GM12878 (cell line): ENCODE measurements around the gene ATG4B. TPM values are rescaled to one million over a fixed set of nuclear protein-coding genes. Genes with fewer than 3 reads are reported as not detected.

Experiments
- ATAC-seq: fragments of 200-7000 bp; cut with Tn5 transposase; 3 replicates; pipeline ENCODE4 v1.9.1; 2020; ENCODE audit warnings: mild to moderate bottlenecking, moderate library complexity
- BruUV-seq: library from RNA; stranded (reverse); fragments of 400-500 nt; replicated peaks from 2 replicates; lab custom pipeline; 2021; lab: Mats Ljungman, UMichigan
- CTCF ChIA-PET: fragments of 300-600 bp; sonication (Branson Sonifier 250); formaldehyde crosslinking; extraction: SDS; loops from one replicate; lab custom pipeline; 2021; ENCODE audit warnings: inconsistent platforms; lab: Yijun Ruan, JAX
- POLR2A ChIA-PET: fragments of 350-600 bp; formaldehyde crosslinking; extraction: SDS; loops from one replicate; lab custom pipeline; 2021; ENCODE audit warnings: inconsistent platforms; lab: Charles Lee
- RAD21 ChIA-PET: fragments of 300-600 bp; sonication (Branson Sonifier 250); formaldehyde crosslinking; loops from one replicate; lab custom pipeline; 2023; ENCODE audit warnings: antibody characterized with exemption; ENCODE audit not compliant: unreplicated experiment; lab: Charles Lee
- SMC1A ChIA-PET: fragments of 300-600 bp; sonication (Branson Sonifier 250); formaldehyde crosslinking; loops from one replicate; lab custom pipeline; 2023; ENCODE audit not compliant: unreplicated experiment, uncharacterized antibody; lab: Charles Lee
- DNase-seq: peaks from one replicate; pipeline ENCODE4 v3.0.0-alpha.2; 2011; ENCODE audit warnings: low read depth, low spot score
- FAIRE-seq: peaks from 3 replicates; lab custom pipeline; 2011; peaks lifted over from hg19 to GRCh38; lab: Jason Lieb, UNC
- H2AFZ ChIP-seq: 2 replicates; pipeline ENCODE4 v1.6.0; 2011; ENCODE audit warnings: low read depth, low read length, control low read depth; ENCODE audit not compliant: control insufficient read depth
- H3K27ac ChIP-seq: 2 replicates; pipeline ENCODE4 v1.5.1; 2011; ENCODE audit warnings: control low read depth; ENCODE audit not compliant: control insufficient read depth, insufficient read depth
- H3K27me3 ChIP-seq, 2 experiments: replicated peaks in 1 of 2; 2 replicates each; pipeline versions ENCODE4 v1.6.0 to v1.6.1; 2011; ENCODE audit warnings: low read length in 1 of 2; ENCODE audit not compliant: control insufficient read depth in 2 of 2, insufficient read depth in 2 of 2
- H3K36me3 ChIP-seq, 2 experiments: 2 replicates each; pipeline ENCODE4 v1.5.1; 2011; ENCODE audit warnings: low read length in 1 of 2; ENCODE audit not compliant: control insufficient read depth in 2 of 2, insufficient read depth in 2 of 2
- H3K4me1 ChIP-seq: 2 replicates; pipeline ENCODE4 v1.6.1; 2011; ENCODE audit warnings: mild to moderate bottlenecking, low read length, moderate library complexity, mixed read lengths; ENCODE audit not compliant: control insufficient read depth, insufficient read depth
- H3K4me2 ChIP-seq: 2 replicates; pipeline ENCODE4 v1.6.0; 2011; ENCODE audit warnings: control low read depth; ENCODE audit not compliant: control insufficient read depth, insufficient read depth
- H3K4me3 ChIP-seq: fragments of 200-600 bp; sonication (generic); 2 replicates; pipeline ENCODE4 v1.5.1; 2016
- H3K79me2 ChIP-seq: 2 replicates; pipeline ENCODE4 v1.6.0; 2011; ENCODE audit warnings: low read length; ENCODE audit not compliant: control insufficient read depth, insufficient read depth
- H3K9ac ChIP-seq: 2 replicates; pipeline ENCODE4 v1.8.0; 2011; ENCODE audit warnings: low read length, control low read depth, mixed read lengths; ENCODE audit not compliant: control insufficient read depth, insufficient read depth
- H3K9me3 ChIP-seq: replicated peaks from 3 replicates; pipeline ENCODE4 v1.5.1; 2011; ENCODE audit warnings: mild to moderate bottlenecking, low read length; ENCODE audit not compliant: control insufficient read depth, insufficient read depth
- H4K20me1 ChIP-seq: 2 replicates; pipeline ENCODE4 v1.6.0; 2011; ENCODE audit not compliant: control insufficient read depth, insufficient read depth
- CBX5 ChIP-seq: sonication (generic); IDR thresholded peaks from 2 replicates; pipeline ENCODE4 v1.6.1; 2016; ENCODE audit warnings: low read depth, moderate library complexity, mild to moderate bottlenecking, inconsistent platforms
- SPI1 ChIP-seq: IDR thresholded peaks from 2 replicates; pipeline ENCODE4 v1.6.1; 2011; ENCODE audit warnings: low read depth, mild to moderate bottlenecking, low read length, moderate library complexity, borderline replicate concordance; ENCODE audit not compliant: insufficient read depth
- SRF ChIP-seq, 2 experiments: IDR thresholded peaks; 2 replicates each; pipeline ENCODE4 v1.6.1; 2011; ENCODE audit warnings: low read depth in 2 of 2, low read length in 2 of 2, mild to moderate bottlenecking in 1 of 2, moderate library complexity in 1 of 2
- TCF3 ChIP-seq: IDR thresholded peaks from 2 replicates; pipeline ENCODE4 v1.6.1; 2012; ENCODE audit warnings: low read depth, mild to moderate bottlenecking, low read length, borderline replicate concordance; ENCODE audit not compliant: insufficient read depth
- TCF7 ChIP-seq: IDR thresholded peaks from 2 replicates; pipeline ENCODE4 v1.6.1; 2014; ENCODE audit warnings: antibody characterized with exemption, borderline replicate concordance
- WGBS: methylation state at CpG from one replicate; pipeline ENCODE4 v1.1.6; 2016; ENCODE audit warnings: low lambda C conversion rate; ENCODE audit not compliant: insufficient replicate concordance, insufficient coverage; ENCODE audit errors: missing lambda C conversion rate; 5-methylcytosine and 5-hydroxymethylcytosine counted together
- in situ Hi-C: fragments of 300-500 bp; cut with MboI; formaldehyde crosslinking; loops from 9 replicates; pipeline ENCODE4 v1.14.3; 2018; ENCODE audit warnings: mixed read lengths
- intact Hi-C: fragments of 100-400 bp; cut with micrococcal nuclease; formaldehyde crosslinking; loops from one replicate; pipeline ENCODE4 v1.14.2; 2022; ENCODE audit not compliant: unreplicated experiment
- polyA plus RNA-seq, 11 experiments: library from polyadenylated mRNA; depleted of rRNA in 4 of 11; unstranded in 6 of 11; stranded (reverse) in 5 of 11; fragments of >200 nt; fragmentation: Nextera tagmentation in 4 of 11; fragmentation: Illumina TruSeq in 1 of 11; extraction: Ambion mirVana in 4 of 11; extraction: Trizol in 1 of 11; gene quantifications; 1 replicate in 1 of 11; 2 replicates in 10 of 11; pipeline versions ENCODE4 v1.2.1 to v1.2.3, GENCODE V29; 2011 to 2016; ENCODE audit warnings: inconsistent platforms in 2 of 11, missing spikeins in 2 of 11, low read depth in 1 of 11
- total RNA-seq, 4 experiments: library from RNA; depleted of rRNA in 3 of 4; stranded (reverse); fragments of >200 nt in 3 of 4; fragmentation: Illumina TruSeq in 1 of 4; extraction: Trizol in 1 of 4; gene quantifications; 2 replicates each; pipeline versions ENCODE4 v1.2.1 to v1.2.3, GENCODE V29; 2013 to 2021

Gene ATG4B
- total and polyA plus RNA-seq, 10 of the 15 experiments (the other 5 are each of a cell fraction or from before 2014, with no cell fraction given), result 5.8 to 84.1 (median 64.9) TPM

- RAD21 ChIA-PET, result no interaction called here
- TF ChIP-seq TCF3 (no peak), SRF (IDR thresholded peaks at IDR 0.05; ENCODE audit: low read depth in 2 of 2, low read length in 2 of 2) (no peak), SPI1 (peak; percentile 9; the same call in 1 of the 2 replicates), CBX5 (no peak), TCF7 (no peak)
- TF ChIP-seq, all 136 proteins: peak for 1
- peaks cover 12 to 25% of the 10 kb centered on the region in 2 experiments; a peak in 3 of 4 replicates for H3K36me3 ChIP-seq
- in situ Hi-C loops, result no loop called here
- ATAC-seq, result peak; percentile 49; the same call in 2 of the 3 replicates
- no peak overlapping the region for H2AFZ ChIP-seq
- peak; percentile 86 for FAIRE-seq
- H3K27me3 ChIP-seq, result no peaks in the 10 kb centered on the region
- WGBS, result 87% methylated on average over 11 of the region's 11 CpGs
- ChIA-PET POLR2A (interaction anchor here (1.7 kb wide), 1 partner anchor 12 kb away, joined by 10 read pairs; no protein-coding TSS in a partner anchor), SMC1A (interaction anchor here (1.2 to 1.6 kb wide), 2 partner anchors 11 to 271 kb away, joined by 3 read pairs; no protein-coding TSS in a partner anchor), CTCF (no interaction called here)
- 0 out of 2 replicates have a peak, but pooled peaks cover 2% of the 10 kb centered on the region for H4K20me1 ChIP-seq
- no peaks in the 10 kb centered on the region for H3K9me3 ChIP-seq
- no peak overlapping the region for H3K9ac ChIP-seq
- peaks cover 21% of the 10 kb centered on the region for H3K79me2 ChIP-seq
- no peak for DNase-seq
- no TSS peak for BruUV-seq
- H3K4me1 ChIP-seq, result peaks cover under 1% of the 10 kb centered on the region; the same call in 1 of the 2 replicates
- no peak overlapping the region for H3K4me3 ChIP-seq
- intact Hi-C loops, result no loop called here
- no peak overlapping the region for H3K4me2 ChIP-seq
- no peak overlapping the region for H3K27ac ChIP-seq
Measured at GRCh38 chr2:241629762-241630435, 7.6 kb upstream of the ATG4B start.
